Fibroblast of lung (primary cell): Measurements from ENCODE around the gene APOBEC3A.

ENCODE experiments used
- CTCF ChIP-seq, 2 donors: IDR thresholded peaks in 1 of 2; conservative IDR thresholded peaks in 1 of 2; 1 replicate in 1 of 2; 2 replicates in 1 of 2; pipeline ENCODE4 v1.5.1; 2011 to 2012; ENCODE audit warnings: low read length in 2 of 2, control low read depth in 1 of 2, inconsistent platforms in 1 of 2, low read depth in 1 of 2, mild to moderate bottlenecking in 1 of 2
- EZH2 ChIP-seq: IDR thresholded peaks from 2 replicates; pipeline ENCODE4 v1.5.1; 2012; ENCODE audit warnings: low read length, control low read depth, mild to moderate bottlenecking; ENCODE audit errors: missing control alignments

- TF ChIP-seq EZH2 (no peak), CTCF (conservative IDR thresholded peaks at IDR 0.05 in 1 of 2, IDR thresholded peaks at IDR 0.05 in 1 of 2; ENCODE audit: low read depth in 1 of 2, low read length in 2 of 2) (no peak)
Measured at GRCh38 chr22:38997518-38997917, 40.1 kb downstream of the APOBEC3A start.
